ENCODE results near the gene C6orf118. TPM values are rescaled to one million over a fixed set of nuclear protein-coding genes. Genes with fewer than 3 reads are reported as not detected.

Gene C6orf118
- total RNA-seq, 1 experiment from 2014 or later: not detected

DNA sequence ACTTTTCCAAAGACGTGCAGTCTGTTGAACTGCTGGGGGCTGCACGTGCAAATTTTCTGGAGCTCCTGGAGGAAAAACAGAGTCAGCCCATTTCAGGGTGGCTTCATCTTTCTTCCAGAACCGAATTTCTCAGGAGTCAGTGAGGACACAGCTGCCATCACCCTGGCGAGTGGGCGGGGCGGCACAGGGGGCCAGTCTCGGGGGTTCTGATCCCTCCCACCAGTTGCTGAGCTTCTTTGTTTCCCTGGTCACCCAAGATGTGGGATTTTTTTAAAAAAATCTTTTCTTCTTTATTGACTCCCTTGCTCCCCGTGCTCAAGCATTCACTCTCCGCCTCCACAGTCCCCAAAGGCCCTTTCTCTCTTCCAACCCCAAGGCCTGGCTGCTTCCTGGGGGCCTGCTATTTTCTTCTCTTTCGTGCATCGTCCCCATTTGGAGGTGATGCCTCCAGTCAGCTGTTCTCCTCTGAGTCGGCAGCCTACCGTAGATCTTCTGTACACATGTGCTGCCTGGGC lies 8.9 kb downstream of the C6orf118 start:
- Histone ChIP-seq H3K4ac (ENCODE audit: low read depth, low read length) (no peak overlapping the region), H2BK12ac (ENCODE audit: insufficient read length, low read depth, low read length) (no peak overlapping the region), H4K20me1 (ENCODE audit: control insufficient read depth, insufficient read depth, insufficient read length) (no peaks in the 10 kb centered on the region), H2BK120ac (ENCODE audit: low read depth, low read length, poor library complexity, severe bottlenecking) (no peak overlapping the region), H2BK15ac (ENCODE audit: low read depth, low read length) (no peak overlapping the region), H3K56ac (ENCODE audit: insufficient read length, low read depth, low read length) (no peak overlapping the region), H2BK20ac (ENCODE audit: low read depth, low read length, poor library complexity, severe bottlenecking) (no peak overlapping the region), H3K27ac (ENCODE audit: insufficient read length, low read depth, low read length) (no peak overlapping the region), H4K91ac (ENCODE audit: insufficient read length, low read depth, low read length) (no peak overlapping the region), H2AK5ac (ENCODE audit: insufficient read length, low read length) (no peak overlapping the region), H3K23ac (ENCODE audit: insufficient read length, low read depth, low read length) (no peak overlapping the region), H2AFZ (ENCODE audit: low read length) (no peak overlapping the region), H3K27me3 (ENCODE audit: insufficient read depth, low read length) (no peaks in the 10 kb centered on the region), H4K5ac (ENCODE audit: insufficient read length, low read depth, low read length) (no peak overlapping the region), H3K9me3 (ENCODE audit: control insufficient read depth, low read depth, low read length) (no peaks in the 10 kb centered on the region), H3K18ac (ENCODE audit: insufficient read length, low read depth, low read length) (no peak overlapping the region), H3K79me2 (ENCODE audit: insufficient read depth, low read length) (no peaks in the 10 kb centered on the region), H2BK5ac (ENCODE audit: insufficient read length, low read length) (no peak overlapping the region), H3T11ph (ENCODE audit: low read length) (no peak overlapping the region), H3K4me1 (ENCODE audit: insufficient read depth, low read length) (no peaks in the 10 kb centered on the region), H3K4me2 (ENCODE audit: insufficient read depth, insufficient read length, low read length) (no peak overlapping the region), H4K8ac (replicated peaks; ENCODE audit: insufficient read length, low read depth, low read length) (no peak overlapping the region), H3K23me2 (ENCODE audit: insufficient read length, low read depth, low read length, poor library complexity, severe bottlenecking) (no peaks in the 10 kb centered on the region), H3K9ac (ENCODE audit: extremely low read depth, insufficient read length, low read length) (no peak overlapping the region), H3K79me1 (ENCODE audit: insufficient read depth, low read depth, low read length, poor library complexity, severe bottlenecking) (no peaks in the 10 kb centered on the region), H3K14ac (ENCODE audit: insufficient read depth, low read length) (no peak overlapping the region)
- Mint-ChIP-seq H3K4me1 (0 out of 4 replicates have a peak, but pooled peaks cover 0 to 7% of the 10 kb centered on the region in 2 experiments), H3K4me3 (no peak overlapping the region), H3K27ac (peak overlapping the region in 1 of 3 experiments; percentile 68; a peak in 1 of 7 replicates), H3K36me3 (ENCODE audit: insufficient read depth in 1 of 3, low read depth in 3 of 3) (no peaks in the 10 kb centered on the region), H3K27me3 (ENCODE audit: low read depth) (peaks cover 2% of the 10 kb centered on the region), H3K9me3 (no peaks in the 10 kb centered on the region)
- no peak for DNase-seq
- WGBS (ENCODE audit: extremely low coverage, insufficient read length, low lambda C conversion rate): no CpG with 5 or more reads among the region's 13 CpGs
- TF ChIP-seq, protein P1, sequence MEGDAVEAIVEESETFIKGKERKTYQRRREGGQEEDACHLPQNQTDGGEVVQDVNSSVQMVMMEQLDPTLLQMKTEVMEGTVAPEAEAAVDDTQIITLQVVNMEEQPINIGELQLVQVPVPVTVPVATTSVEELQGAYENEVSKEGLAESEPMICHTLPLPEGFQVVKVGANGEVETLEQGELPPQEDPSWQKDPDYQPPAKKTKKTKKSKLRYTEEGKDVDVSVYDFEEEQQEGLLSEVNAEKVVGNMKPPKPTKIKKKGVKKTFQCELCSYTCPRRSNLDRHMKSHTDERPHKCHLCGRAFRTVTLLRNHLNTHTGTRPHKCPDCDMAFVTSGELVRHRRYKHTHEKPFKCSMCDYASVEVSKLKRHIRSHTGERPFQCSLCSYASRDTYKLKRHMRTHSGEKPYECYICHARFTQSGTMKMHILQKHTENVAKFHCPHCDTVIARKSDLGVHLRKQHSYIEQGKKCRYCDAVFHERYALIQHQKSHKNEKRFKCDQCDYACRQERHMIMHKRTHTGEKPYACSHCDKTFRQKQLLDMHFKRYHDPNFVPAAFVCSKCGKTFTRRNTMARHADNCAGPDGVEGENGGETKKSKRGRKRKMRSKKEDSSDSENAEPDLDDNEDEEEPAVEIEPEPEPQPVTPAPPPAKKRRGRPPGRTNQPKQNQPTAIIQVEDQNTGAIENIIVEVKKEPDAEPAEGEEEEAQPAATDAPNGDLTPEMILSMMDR (conservative IDR thresholded peaks at IDR 0.05): no peak

Data from H9 (cell line).